ENCODE results near the gene PLIN5.

PLIN5 gene

GRCh38 chr19:4477034-4477801 lies 57.8 kb downstream of the PLIN5 start:
- no peak for DNase-seq

- DNase-seq: no peak
Measured at GRCh38 chr19:4474514-4475022, 60.5 kb downstream of the PLIN5 start.

GRCh38 chr19:4473763-4474513 lies 61.1 kb downstream of the PLIN5 start:
- DNase-seq: no peak

- no peak for DNase-seq
Measured at GRCh38 chr19:4473011-4473762, 61.8 kb downstream of the PLIN5 start.

All from SIG-M5 (cell line).